Ureter (tissue), 1 donor: ENCODE data around the gene UTP14A. TPM values are rescaled to one million over a fixed set of nuclear protein-coding genes. Genes with fewer than 3 reads are reported as not detected.
"Not testable (repeated sequence)": the region's sequence is repeated elsewhere in the genome, so short reads cannot be mapped to it uniquely, and the experiment has no call there.

ENCODE experiments used
- DNase-seq: peaks from one replicate; pipeline ENCODE4 v3.0.0-alpha.2; 2020; ENCODE audit warnings: low spot score
- total RNA-seq: library from RNA; stranded (reverse); gene quantifications from one replicate; pipeline ENCODE4 v1.2.4, GENCODE V29; 2023
- donor health status: DM: yes; HTN: yes; CAD: no.

The UTP14A gene, protein sequence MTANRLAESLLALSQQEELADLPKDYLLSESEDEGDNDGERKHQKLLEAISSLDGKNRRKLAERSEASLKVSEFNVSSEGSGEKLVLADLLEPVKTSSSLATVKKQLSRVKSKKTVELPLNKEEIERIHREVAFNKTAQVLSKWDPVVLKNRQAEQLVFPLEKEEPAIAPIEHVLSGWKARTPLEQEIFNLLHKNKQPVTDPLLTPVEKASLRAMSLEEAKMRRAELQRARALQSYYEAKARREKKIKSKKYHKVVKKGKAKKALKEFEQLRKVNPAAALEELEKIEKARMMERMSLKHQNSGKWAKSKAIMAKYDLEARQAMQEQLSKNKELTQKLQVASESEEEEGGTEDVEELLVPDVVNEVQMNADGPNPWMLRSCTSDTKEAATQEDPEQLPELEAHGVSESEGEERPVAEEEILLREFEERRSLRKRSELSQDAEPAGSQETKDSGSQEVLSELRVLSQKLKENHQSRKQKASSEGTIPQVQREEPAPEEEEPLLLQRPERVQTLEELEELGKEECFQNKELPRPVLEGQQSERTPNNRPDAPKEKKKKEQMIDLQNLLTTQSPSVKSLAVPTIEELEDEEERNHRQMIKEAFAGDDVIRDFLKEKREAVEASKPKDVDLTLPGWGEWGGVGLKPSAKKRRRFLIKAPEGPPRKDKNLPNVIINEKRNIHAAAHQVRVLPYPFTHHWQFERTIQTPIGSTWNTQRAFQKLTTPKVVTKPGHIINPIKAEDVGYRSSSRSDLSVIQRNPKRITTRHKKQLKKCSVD
- total RNA-seq, result 23.3 TPM

DNA sequence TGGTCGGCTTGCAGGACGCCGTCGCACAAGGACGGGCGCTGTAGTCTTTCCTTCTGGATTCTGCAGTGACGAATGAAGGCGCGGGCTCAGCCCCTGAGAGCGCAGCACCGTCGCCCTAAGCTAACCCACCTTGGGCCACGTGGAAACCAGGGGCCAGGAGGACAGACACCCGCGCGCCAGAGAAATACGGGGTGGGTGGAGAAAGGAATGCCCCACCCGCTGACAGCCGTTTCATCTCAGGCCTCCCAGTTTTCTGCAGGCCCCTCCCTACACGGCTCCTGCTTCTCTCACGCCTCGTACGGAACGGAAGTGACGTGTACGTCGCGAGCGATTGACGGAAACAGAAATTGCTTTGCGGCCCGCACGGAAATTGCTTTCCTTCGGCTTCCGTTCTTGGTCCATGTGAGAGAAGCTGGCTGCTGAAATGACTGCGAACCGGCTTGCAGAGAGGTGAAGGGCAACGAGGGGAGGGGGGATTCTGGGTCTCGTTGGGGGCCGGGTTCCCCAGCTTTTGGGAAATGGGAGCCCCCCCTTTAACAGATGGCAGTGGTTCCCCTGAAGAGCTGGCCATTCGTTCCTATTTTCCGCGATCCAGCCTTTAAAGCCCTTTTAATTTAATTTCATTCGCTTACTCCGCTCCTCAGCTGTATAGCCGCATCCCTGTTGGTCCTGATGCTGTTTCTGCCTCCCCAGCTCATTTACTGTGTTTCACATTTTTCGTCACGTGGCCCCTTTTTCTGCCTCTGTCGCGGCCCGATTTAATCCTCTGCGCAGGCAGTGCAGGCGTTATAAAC, at the start of gene UTP14A:
TSS of gene UTP14A (plus strand) at position 378 of the 794 bp plus-strand sequence. CDS start at position 425, 47 bp downstream.
- peak; percentile 84 for DNase-seq

DNA sequence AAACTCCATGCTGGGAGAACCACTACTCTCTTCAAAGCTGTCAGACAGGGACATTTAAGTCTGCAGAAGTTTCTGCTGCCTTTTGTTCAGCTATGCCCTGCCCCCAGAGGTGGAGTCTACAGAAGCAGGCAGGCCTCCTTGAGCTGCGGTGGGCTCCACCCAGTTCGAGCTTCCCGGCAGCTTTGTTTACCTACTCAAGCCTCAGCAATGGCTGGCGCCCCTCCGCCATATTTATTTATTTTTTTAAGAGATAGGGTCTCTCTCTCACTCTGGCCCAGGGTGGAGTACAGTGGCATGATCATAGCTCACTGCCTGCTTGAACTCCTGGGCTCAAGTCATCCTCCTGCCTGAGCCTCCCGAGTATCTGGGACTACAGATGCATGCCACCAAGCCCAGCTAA, 46.8 kb upstream of the UTP14A start:
- DNase-seq, result not testable (repeated sequence)

DNA sequence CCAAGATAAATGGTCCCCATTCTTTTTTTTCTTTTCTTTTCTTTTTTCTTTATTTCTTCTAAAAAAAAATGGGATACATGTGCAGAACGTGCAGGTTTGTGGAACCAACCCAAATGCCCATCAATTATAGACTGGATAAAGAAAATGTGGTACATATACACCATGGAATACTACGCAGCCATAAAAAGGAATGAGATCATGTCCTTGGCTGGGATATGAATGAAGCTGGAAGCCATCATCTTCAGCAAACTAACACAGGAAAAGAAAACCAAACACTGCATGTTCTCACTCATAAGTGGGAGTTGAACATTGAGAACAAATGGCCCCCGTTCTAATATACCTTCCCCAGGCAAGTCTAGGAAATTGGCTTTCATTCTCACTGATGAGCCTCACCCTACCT, 39.6 kb upstream of the UTP14A start:
- DNase-seq, result not testable (repeated sequence)

DNA sequence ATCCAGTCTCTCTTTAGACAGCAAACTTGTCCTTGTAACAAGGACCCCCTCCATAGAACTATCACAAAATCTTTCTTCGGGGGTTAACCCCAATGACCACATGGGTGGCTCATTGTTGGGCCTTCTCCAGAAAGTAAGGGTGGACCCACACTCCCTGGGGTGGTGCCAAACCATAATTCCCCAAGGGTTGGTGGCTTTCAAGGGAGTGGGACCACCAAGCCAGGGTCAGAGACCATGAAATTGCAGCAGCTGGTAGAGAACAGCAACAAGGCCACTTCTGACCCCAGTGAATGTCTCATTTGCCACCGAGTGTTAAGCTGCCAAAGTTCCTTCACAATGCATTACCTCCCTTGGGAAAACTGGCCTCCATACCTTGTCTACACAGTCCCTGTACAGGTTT, 33.4 kb upstream of the UTP14A start:
- no peak for DNase-seq

DNA sequence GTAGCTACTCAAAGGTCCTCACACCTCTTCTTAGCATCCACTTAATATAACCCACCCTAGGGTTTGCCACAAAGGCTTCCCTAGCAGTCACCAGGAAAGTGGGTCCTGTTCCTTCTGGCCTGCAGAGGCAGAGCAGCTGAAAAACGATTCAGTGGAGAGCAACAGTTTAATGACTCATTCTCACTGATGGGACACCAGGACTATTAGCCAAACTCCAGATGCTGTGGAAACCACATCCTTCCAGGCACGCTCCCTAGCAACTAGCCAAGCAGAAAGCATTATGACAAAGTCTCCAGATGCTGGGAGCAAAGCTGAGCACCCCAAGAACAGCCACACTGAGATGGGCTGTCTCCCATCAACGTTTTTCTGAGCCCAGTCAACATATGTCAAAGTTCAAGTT, 30.3 kb upstream of the UTP14A start:
- DNase-seq, result no peak

DNA sequence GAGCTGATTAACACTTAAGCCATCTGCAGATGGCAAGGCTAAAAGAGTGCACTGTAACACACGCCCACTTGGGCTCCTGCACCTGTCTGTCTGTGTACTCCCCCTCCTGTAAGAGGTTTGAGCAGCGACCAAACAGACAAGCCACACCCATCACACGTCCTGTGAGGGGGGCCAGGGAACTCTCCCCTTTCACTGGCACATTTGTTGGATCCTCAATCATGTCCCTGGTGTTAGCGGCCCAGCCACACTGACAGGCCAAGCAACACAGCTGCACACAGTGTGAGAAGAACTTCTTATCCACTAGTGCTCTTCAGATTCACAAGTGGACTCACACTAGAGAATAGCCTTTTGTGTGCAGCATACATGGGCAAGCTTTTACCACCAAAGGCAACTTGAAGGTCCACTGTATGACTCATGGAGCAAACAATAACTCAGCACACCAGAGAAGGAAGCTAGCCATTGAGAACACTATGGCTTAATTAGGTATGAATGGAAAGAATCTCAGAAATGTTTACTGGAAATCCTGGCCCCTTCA, 29.1 kb upstream of the UTP14A start:
- DNase-seq, result no peak

DNA sequence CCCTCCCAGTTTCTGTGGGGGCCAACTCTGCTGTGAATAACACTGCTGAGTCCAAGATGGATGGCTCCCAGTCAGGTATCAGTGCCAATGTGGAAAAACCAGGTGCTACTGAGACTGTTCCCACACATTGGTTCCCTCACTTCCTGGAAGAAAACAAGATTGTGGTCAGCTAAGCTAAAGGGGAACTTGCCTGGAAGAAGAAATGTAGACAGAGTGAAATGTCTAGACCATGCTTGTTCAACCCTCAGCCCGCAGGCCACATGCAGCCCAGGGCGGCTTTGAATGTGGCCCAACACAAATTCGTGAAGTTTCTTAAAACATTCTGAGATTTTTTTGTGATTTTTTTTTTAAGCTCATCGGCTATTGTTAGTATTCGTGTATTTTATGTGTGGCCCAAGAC, 28.6 kb upstream of the UTP14A start:
- DNase-seq, result no peak

DNA sequence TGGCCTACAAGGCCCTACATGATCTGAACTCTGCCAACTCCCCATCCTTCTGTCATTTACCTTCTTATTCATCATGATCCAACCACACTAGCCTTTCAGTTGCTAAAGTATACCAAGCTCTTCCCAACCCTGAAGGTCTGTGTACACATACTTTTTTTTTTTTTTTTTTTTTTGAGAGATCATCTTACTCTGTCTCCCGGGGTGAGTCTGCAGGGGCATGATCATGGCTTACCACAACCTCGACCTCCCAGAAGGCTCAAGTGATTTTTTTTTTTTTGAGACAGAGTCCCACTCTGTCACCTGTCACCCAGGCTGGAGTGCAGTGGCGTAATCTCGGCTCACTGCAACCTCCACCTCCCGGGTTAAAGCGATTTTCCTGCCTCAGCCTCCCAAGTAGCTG, 5.9 kb upstream of the UTP14A start:
- no peak for DNase-seq

DNA sequence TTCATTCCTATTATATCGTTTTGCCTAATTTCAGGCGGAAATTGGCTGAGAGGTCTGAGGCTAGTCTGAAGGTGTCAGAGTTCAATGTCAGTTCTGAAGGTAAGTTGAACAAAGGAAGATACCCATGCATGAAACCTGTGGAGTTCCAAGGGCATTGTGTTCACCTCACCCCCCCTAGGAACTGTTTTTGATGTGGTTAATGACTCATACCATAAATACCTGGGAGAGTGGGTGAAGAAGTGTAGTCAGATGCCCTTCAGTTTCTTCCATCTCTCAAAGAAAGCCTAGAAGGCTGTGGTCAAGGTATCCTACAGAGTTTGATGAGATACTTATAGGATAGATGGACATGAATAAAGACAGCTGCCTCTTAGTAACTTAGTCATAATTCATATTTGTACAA, 2.7 kb downstream of the UTP14A start:
- no peak for DNase-seq

DNA sequence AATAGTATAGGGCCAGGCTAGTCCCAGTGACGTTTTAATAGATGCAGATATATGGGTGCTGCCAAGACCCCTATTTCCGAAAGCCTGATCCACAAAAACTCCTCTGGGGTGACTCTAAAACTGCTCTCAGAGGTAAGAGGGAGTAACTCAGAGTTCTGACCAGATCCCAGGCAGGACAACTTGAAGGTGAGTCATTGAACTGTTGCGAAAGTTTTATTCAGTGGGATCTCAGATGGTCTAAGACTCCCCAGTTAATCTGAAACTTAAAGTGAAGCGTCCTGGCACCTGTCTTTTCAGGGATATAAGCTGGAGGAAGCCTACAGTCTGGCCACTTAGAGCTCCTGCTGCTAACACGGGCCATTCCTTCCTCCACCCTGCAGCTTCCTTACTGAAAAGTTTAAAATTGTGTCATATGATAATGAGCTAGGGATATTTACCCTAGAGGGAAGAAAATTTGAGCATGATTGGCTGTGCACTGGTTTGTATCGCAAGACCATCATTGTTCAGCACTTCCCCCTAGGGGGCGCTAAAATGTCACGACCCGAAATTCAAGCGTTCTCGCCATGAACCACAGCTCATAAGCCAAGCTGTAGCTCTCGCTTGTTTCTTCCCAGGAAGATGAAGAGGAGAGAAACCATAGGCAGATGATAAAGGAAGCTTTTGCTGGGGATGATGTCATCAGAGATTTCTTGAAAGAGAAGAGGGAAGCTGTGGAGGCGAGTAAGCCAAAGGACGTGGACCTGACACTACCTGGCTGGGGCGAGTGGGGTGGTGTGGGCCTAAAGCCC, 19.5 kb downstream of the UTP14A start:
- DNase-seq, result peak; percentile 79

DNA sequence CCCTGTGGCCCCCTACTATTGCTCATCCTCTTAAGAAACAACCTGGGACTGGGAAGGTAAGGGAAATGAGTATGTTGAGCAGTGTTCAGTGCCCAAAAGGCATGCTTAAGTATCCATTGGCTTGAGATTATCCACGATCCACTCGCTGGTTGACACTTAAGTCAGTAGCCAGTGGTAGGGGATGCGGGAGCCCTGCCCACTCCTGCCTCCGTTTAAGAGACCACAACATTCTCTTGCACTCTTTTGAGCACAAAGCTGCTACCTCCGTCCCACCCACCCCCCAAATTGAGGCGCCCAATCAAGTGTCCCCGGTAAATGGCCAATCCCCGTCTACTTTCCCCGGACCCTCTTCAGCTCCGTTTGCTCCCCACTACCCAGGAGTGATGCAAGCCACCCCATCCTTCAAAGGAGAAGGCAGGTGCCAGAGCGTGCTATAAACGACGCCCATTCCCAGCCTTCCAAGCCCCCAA, 25.0 kb downstream of the UTP14A start:
- no peak for DNase-seq

DNA sequence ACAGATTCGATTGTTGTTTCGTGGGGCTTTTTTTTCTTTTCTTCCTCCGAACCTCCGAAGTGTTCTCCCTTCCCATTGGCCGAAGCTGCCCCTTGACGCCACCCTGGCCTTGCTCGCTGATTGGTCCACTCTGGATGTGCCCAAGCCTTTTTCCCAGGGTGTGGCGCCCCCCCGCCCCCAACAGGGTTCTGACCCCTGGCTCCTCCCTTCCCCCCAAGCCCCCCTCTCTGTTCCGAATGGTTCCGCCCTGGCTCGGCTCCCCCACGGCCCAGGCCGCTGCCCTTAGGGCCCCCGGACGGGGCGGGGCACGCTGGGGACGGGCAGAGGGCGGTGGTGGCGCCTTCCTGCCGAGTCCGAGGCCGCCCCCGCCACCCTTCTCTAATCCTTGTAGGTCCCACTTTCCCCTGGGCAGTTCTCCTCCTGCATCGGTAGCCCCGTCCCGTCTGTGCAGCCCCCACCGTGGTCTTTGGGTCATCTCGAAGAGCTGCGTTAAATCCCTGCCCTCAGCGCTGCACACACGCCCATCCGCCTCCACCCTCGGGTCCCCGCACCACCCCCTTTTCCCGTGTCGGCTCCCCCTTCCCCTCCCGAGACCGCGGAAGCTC, 25.5 kb downstream of the UTP14A start:
- peak; percentile 94 for DNase-seq

DNA sequence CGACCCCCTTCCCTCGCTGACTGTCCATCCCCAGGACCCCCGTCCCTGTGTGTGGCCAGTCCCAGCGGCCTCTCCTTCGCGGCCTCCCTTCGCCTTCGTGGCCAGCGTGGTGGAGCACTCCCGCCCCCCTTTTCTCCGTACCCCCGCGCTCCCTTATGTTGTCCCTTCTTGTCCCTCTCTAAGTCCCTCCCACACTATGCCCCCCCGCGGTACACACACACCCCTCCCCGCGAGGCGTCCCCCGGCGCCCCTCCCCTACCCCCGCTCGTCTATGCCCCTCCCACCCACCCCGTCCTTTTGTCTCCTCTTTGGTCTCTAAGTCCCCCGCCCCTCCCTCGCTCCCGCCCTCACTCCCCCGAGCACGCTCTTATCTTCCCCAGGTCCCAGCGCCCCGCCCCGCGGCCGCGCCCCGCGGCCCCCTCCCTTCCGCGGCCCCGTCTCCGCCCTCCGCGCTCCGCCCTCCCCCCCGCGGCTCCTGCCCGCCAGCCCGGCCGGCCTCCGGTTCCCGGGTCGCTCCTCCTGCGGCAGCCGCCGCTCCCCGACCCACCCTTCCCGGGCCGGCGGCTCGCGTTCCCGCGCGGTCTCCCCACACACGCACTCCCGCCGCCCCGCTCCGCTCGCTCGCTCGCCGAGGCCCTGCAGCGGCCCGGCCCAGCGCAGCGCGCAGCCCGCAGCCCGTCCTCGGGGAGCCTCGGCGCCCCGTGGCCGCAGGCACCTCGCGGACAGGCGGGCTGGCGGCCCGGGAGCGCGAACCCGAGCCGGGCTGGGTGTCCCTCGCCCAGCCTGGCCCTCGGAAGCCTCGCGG, 26.3 kb downstream of the UTP14A start:
- peak; percentile 93 for DNase-seq

DNA sequence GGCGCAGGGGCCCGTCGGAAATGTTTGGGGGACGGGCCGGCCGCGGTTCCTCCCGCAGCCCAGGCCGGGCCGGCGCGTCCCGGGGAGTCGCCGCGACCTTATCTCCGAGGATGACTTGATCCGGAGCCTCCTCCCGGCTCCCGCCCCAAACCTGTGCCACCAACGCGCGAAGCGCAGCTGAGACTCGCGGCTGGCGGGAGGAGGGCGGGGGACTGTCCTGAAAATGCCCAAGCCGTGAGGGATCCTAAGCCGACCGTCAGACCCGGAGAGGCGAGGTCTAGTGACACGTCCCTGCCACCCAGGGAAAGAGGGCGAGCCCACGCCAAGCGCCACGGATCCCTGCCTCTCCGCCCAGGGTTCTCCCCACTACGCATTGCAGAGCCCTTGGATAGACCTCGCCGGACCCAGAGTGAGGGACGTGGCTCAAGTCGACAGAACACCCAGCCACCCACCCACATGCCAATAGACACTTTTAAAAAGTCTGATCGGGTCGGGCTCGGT, 26.9 kb downstream of the UTP14A start:
- DNase-seq, result no peak

DNA sequence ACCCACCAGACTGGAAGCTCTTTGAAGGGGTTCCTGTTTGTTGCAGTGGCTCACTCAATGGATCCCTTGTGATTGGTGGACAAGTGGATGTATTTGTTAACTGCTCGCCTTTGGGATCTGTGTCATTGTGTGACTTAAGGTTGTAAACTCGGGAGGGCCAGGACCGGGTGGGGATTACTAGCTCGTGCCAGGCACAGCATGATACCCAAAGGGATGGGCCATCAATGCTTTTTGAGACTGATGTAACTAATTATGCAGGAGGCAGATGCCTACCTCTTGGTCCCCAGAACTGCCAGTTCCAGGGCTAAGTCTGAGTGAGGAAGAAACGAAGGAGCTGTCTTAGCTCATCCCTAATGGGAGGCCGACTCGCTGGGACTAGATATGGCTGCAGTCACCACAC, 27.7 kb downstream of the UTP14A start:
- no peak for DNase-seq

DNA sequence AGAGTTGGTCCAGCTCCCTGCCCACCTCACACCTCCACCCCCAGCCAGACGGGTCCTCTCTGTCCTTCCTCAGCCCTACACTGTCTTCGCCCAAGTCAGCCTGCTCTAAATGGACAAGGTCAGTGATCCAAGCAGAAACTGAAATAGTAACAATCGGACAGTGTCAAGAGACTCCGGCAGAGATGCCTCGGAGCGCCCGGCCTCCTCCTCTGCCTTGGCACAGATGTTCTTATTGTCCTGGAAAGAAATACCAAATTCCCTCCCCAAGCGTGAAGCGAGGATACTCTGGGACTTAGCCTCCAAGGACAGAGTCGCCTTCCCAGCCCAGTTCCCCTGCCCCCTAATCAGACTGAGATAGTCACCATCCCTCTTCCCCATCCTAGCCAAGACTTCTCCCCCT, 28.5 kb downstream of the UTP14A start:
- no peak for DNase-seq

DNA sequence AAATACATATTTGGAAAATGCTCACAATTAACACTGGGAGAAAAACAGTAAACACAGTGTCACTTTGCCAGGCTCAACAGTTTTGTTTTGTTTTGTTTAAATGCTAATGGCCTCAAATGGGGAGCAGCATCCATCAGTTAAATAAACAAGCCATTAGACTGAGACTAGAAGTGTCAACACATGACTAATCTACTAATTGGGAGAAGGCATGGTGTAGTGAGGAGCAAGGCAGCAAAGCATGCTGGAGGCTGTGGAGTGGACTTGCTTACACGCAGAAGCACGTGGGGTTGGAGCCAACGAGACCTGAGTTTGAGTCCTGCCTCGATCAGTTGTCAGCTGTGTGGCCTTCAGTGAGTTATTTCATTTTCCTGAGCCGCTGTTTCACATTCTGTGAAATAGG, 29.0 kb downstream of the UTP14A start:
- DNase-seq, result no peak

DNA sequence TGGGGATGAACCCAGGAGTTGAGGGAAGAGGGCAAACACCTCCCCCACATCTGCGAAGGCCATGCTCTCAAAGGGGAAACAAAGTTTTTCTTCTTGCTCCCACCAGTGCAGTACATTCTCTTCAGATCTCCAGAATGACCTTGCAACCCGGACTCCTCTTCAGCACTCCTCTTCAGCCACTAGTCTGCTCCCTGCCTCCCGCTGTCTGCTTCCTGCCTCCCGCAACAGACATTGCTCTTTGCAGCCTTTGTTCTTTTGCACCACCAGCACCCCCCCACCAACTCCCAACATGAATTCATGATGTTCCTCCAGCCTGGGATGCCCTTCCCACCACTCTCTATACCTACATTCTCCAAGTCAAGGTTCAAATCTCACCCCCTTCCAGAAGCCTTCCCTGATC, 32.1 kb downstream of the UTP14A start:
- DNase-seq, result no peak

DNA sequence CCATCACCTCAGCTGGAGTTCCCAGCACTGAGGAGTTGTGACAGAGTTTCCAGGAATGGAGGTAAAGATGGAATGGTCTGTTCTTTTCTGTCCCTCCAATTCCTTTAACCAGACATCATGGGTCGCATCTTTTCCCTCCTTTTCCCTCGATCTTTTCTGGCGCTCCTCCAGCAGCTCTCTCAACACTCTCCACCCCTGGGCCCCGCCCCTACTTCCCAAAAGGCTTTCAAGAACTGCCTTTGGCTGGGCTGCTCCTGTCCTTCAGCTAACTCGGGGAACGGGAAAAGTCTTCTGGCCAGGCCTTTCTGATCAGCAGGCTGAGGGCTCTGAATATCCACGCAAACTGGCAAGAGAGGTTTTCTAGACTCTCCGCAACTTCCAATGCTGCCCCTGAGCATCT, 34.0 kb downstream of the UTP14A start:
- DNase-seq, result no peak

DNA sequence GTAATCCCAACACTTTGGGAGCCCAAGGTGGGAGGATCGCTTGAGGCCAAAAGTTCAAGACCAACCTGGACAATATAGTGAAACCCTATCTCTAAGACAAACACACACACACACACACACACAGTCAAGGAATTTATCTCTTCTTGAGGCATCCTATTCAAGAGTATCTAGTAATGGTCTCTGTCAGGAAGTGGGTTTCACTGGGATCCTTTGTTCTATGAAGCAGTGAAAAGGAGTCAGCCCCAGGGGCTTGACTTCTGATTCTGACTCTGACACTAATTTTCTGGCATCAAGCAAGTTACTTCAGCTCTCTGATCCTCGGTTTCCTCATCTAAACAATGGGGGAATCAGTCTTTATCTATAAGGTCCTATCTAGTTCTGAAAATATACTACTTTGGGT, 34.8 kb downstream of the UTP14A start:
- no peak for DNase-seq
